Keratinocyte (primary cell): Measurements from ENCODE around the gene TAS1R3. TPM values are rescaled to one million over a fixed set of nuclear protein-coding genes. Genes with fewer than 3 reads are reported as not detected.

ENCODE experiments used
- DNase-seq: peaks from one replicate; pipeline ENCODE4 v3.0.0-alpha.2; 2011; ENCODE audit warnings: low read depth, missing footprints, low spot score
- FAIRE-seq: peaks from 2 replicates; lab custom pipeline; 2011; peaks lifted over from hg19 to GRCh38; lab: Jason Lieb, UNC
- H2AFZ ChIP-seq: 2 replicates; pipeline ENCODE4 v1.6.0; 2012; ENCODE audit warnings: low read length, control low read depth, inconsistent platforms; ENCODE audit not compliant: control insufficient read depth
- H3K27ac ChIP-seq: 2 replicates; pipeline ENCODE4 v1.5.1; 2011; ENCODE audit warnings: low read length; ENCODE audit not compliant: control insufficient read depth, insufficient read depth
- H3K27me3 ChIP-seq: 3 replicates; pipeline ENCODE4 v1.6.0; 2011; ENCODE audit warnings: low read length; ENCODE audit not compliant: control insufficient read depth, insufficient read depth; ENCODE audit errors: extremely low read depth
- H3K36me3 ChIP-seq, 2 experiments: 2 replicates in 1 of 2; 3 replicates in 1 of 2; pipeline ENCODE4 v1.5.1; 2011; ENCODE audit warnings: low read length in 2 of 2, mild to moderate bottlenecking in 1 of 2; ENCODE audit not compliant: control insufficient read depth in 2 of 2, insufficient read depth in 2 of 2; ENCODE audit errors: extremely low read depth in 1 of 2
- H3K4me1 ChIP-seq: 3 replicates; pipeline ENCODE4 v1.5.1; 2011; ENCODE audit warnings: low read length; ENCODE audit not compliant: control insufficient read depth, insufficient read depth; ENCODE audit errors: extremely low read depth
- H3K4me2 ChIP-seq: 3 replicates; pipeline ENCODE4 v1.6.0; 2011; ENCODE audit warnings: low read depth, low read length; ENCODE audit not compliant: control insufficient read depth, insufficient read depth; ENCODE audit errors: extremely low read depth
- H3K4me3 ChIP-seq, 3 experiments: fragments of 200-600 bp in 1 of 3; sonication (generic) in 1 of 3; 2 replicates in 2 of 3; 3 replicates in 1 of 3; pipeline ENCODE4 v1.5.1; 2011 to 2016; ENCODE audit warnings: low read length in 3 of 3, mild to moderate bottlenecking in 3 of 3, control low read depth in 2 of 3, inconsistent platforms in 1 of 3, low read depth in 1 of 3, mixed read lengths in 1 of 3, mixed run types in 1 of 3, moderate library complexity in 1 of 3; ENCODE audit not compliant: control insufficient read depth in 2 of 3, insufficient read depth in 2 of 3; ENCODE audit errors: extremely low read depth in 1 of 3
- H3K79me2 ChIP-seq: 2 replicates; pipeline ENCODE4 v1.6.0; 2012; ENCODE audit warnings: low read length; ENCODE audit not compliant: control insufficient read depth, insufficient read depth
- H3K9ac ChIP-seq: 3 replicates; pipeline ENCODE4 v1.6.0; 2011; ENCODE audit warnings: low read length; ENCODE audit not compliant: control insufficient read depth, insufficient read depth; ENCODE audit errors: extremely low read depth
- H3K9me1 ChIP-seq: 3 replicates; pipeline ENCODE4 v1.6.0; 2011; ENCODE audit warnings: low read length; ENCODE audit not compliant: control insufficient read depth, insufficient read depth; ENCODE audit errors: extremely low read depth
- H3K9me3 ChIP-seq: 2 replicates; pipeline ENCODE4 v1.5.1; 2012; ENCODE audit warnings: low read depth, low read length; ENCODE audit not compliant: control insufficient read depth
- H4K20me1 ChIP-seq: 3 replicates; pipeline ENCODE4 v1.6.0; 2011; ENCODE audit warnings: low read length; ENCODE audit not compliant: control insufficient read depth, insufficient read depth; ENCODE audit errors: extremely low read depth
- EZH2 ChIP-seq: IDR thresholded peaks from one replicate; pipeline ENCODE4 v1.6.1; 2012; ENCODE audit warnings: inconsistent platforms, mild to moderate bottlenecking, low read length, moderate library complexity
- dilution Hi-C: fragments of 300-500 bp; cut with MboI; formaldehyde crosslinking; loops from one replicate; pipeline ENCODE4 v1.7.0; 2020; ENCODE audit warnings: low sequenced_read_pairs; ENCODE audit not compliant: extremely low pct_ligation_motif_present
- polyA plus RNA-seq, 5 experiments: library from polyadenylated mRNA; depleted of rRNA in 3 of 5; stranded (reverse) in 3 of 5; stranded (forward) in 1 of 5; unstranded in 1 of 5; fragments of >200 nt; gene quantifications; 1 replicate in 1 of 5; 2 replicates in 3 of 5; 3 replicates in 1 of 5; pipeline versions ENCODE4 v1.2.1 to v1.2.3, GENCODE V29; 2011 to 2012; ENCODE audit warnings: missing spikeins in 2 of 5, low read depth in 1 of 5, low replicate concordance in 1 of 5
- TF ChIP-seq, protein P1 (sequence below), 3 experiments: IDR thresholded peaks in 1 of 3; conservative IDR thresholded peaks in 1 of 3; optimal IDR thresholded peaks in 1 of 3; 2 replicates in 2 of 3; 3 replicates in 1 of 3; pipeline versions ENCODE3 to v1.5.1; 2011; ENCODE audit warnings: low read length in 3 of 3, mild to moderate bottlenecking in 3 of 3, moderate library complexity in 2 of 3, control low read depth in 1 of 3, inconsistent platforms in 1 of 3; ENCODE audit not compliant: insufficient read depth in 2 of 3; ENCODE audit errors: extremely low read depth in 1 of 3

The TAS1R3 gene
- polyA plus RNA-seq, 1 donor (not counting 4 experiments of a cell fraction or from before 2014, with no cell fraction given), result 0.04 TPM

GRCh38 chr1:1324084-1324523 lies 7.0 kb upstream of the TAS1R3 start:
- Histone ChIP-seq H3K4me2 (peak overlapping the region; percentile 37), H4K20me1 (peaks cover 8% of the 10 kb centered on the region), H3K9me1 (no peaks in the 10 kb centered on the region), H3K9ac (peak overlapping the region; percentile 88), H3K27ac (peak overlapping the region; percentile 74), H2AFZ (no peak overlapping the region), H3K27me3 (no peaks in the 10 kb centered on the region), H3K4me3 (peak overlapping the region; percentile 77 to 100 (median 77)), H3K9me3 (no peaks in the 10 kb centered on the region), H3K79me2 (peaks cover 76% of the 10 kb centered on the region), H3K4me1 (peaks cover 18% of the 10 kb centered on the region), H3K36me3 (peaks cover 21 to 22% of the 10 kb centered on the region in 2 experiments)
- FAIRE-seq (no peak), DNase-seq (no peak)
- TF ChIP-seq, protein P1, sequence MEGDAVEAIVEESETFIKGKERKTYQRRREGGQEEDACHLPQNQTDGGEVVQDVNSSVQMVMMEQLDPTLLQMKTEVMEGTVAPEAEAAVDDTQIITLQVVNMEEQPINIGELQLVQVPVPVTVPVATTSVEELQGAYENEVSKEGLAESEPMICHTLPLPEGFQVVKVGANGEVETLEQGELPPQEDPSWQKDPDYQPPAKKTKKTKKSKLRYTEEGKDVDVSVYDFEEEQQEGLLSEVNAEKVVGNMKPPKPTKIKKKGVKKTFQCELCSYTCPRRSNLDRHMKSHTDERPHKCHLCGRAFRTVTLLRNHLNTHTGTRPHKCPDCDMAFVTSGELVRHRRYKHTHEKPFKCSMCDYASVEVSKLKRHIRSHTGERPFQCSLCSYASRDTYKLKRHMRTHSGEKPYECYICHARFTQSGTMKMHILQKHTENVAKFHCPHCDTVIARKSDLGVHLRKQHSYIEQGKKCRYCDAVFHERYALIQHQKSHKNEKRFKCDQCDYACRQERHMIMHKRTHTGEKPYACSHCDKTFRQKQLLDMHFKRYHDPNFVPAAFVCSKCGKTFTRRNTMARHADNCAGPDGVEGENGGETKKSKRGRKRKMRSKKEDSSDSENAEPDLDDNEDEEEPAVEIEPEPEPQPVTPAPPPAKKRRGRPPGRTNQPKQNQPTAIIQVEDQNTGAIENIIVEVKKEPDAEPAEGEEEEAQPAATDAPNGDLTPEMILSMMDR (optimal IDR thresholded peaks at IDR 0.05 in 1 of 3, IDR thresholded peaks at IDR 0.05 in 1 of 3, conservative IDR thresholded peaks at IDR 0.05 in 1 of 3; ENCODE audit: extremely low read depth in 1 of 3, insufficient read depth in 2 of 3, low read length in 3 of 3), result no peak
- no peak for TF ChIP-seq EZH2
- dilution Hi-C loops, result no loop called here

DNA sequence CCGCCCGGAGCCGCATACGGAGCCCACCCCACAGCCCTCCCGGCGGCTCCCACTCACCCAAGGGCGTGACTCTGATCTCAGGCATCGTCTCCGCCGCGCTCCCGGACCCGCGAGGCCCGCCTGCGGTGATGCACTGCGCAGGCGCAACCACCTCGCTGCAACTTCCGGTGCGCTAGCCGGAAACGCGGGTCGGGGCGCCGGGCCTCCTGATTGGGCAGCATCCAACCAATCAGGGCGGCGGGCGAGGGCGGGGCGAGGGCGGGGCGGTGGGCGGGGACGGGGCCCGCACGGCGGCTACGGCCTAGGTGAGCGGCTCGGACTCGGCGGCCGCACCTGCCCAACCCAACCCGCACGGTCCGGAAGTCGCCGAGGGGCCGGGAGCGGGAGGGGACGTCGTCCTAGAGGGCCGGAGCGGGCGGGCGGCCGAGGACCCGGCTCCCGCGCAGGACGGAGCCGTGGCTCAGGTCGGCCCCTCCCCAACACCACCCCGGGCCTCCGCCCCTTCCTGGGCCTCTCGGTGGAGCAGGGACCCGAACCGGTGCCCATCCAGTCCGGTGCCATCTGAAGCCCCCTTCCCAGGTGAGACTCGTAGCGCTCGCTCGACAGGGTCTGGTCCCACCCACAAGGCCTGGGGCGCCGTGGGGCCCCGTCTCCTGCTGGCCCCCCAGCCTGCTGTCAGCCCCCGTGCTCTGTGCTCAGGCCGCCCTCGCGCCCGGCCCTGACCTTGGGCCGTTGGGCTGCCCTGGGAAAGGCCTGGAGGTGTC lies 6.4 kb upstream of the TAS1R3 start, which contains the start of the genes CPTP and INTS11:
TSS of gene CPTP (plus strand) at position 279 of the 764 bp plus-strand sequence. CDS start 2,109 bp downstream, outside the sequence.
TSS of gene INTS11 (minus strand) at position 137 of the 764 bp plus-strand sequence. CDS start at position 85, 52 bp downstream.
- H3K79me2 ChIP-seq, result peaks cover 70% of the 10 kb centered on the region
- H3K4me2 ChIP-seq, result peak within 1 kb of the TSS; percentile 96
- peak within 1 kb of the TSS; percentile 88 for H3K9ac ChIP-seq
- peak within 1 kb of the TSS; percentile 77 to 100 (median 86) for H3K4me3 ChIP-seq
- H3K4me1 ChIP-seq, result peaks cover 18% of the 10 kb centered on the region
- H4K20me1 ChIP-seq, result peaks cover 5% of the 10 kb centered on the region
- no peaks in the 10 kb centered on the region for H3K9me3 ChIP-seq
- no peak for FAIRE-seq
- H2AFZ ChIP-seq, result peak within 1 kb of the TSS; percentile 15
- DNase-seq, result peak; percentile 64
- dilution Hi-C loops, result no loop called here
- no peaks in the 10 kb centered on the region for H3K9me1 ChIP-seq
- no peaks in the 10 kb centered on the region for H3K27me3 ChIP-seq
- H3K36me3 ChIP-seq, result peaks cover 18% of the 10 kb centered on the region in 2 experiments
- H3K27ac ChIP-seq, result peak within 1 kb of the TSS; percentile 76
- TF ChIP-seq, protein P1 (optimal IDR thresholded peaks at IDR 0.05 in 1 of 3, IDR thresholded peaks at IDR 0.05 in 1 of 3, conservative IDR thresholded peaks at IDR 0.05 in 1 of 3; ENCODE audit: extremely low read depth in 1 of 3, insufficient read depth in 2 of 3, low read length in 3 of 3), result no peak
- no peak for TF ChIP-seq EZH2
